Ishikawa (cell line): ENCODE data around the gene ST6GALNAC4.

Experiments
- CEBPB ChIP-seq: IDR thresholded peaks from 2 replicates; pipeline ENCODE4 v1.6.1; 2012
- CREB1 ChIP-seq: IDR thresholded peaks from 2 replicates; pipeline ENCODE4 v1.6.1; 2012; ENCODE audit warnings: low read depth
- EGR1 ChIP-seq: IDR thresholded peaks from 2 replicates; pipeline ENCODE4 v1.6.1; 2012
- EP300 ChIP-seq: IDR thresholded peaks from 2 replicates; pipeline ENCODE4 v1.6.1; 2012; ENCODE audit warnings: borderline replicate concordance
- FOXM1 ChIP-seq: IDR thresholded peaks from 2 replicates; pipeline ENCODE4 v1.6.1; 2012; ENCODE audit warnings: low read depth, borderline replicate concordance
- NFIC ChIP-seq: IDR thresholded peaks from 2 replicates; pipeline ENCODE4 v1.6.1; 2012
- RAD21 ChIP-seq: IDR thresholded peaks from 2 replicates; pipeline ENCODE4 v1.6.1; 2012; ENCODE audit warnings: low read depth
- TAF1 ChIP-seq: IDR thresholded peaks from 2 replicates; pipeline ENCODE4 v1.6.1; 2012; ENCODE audit warnings: low read depth, mild to moderate bottlenecking
- TCF12 ChIP-seq: IDR thresholded peaks from 2 replicates; pipeline ENCODE4 v1.6.1; 2012; ENCODE audit warnings: low read depth
- TEAD4 ChIP-seq: IDR thresholded peaks from 2 replicates; pipeline ENCODE4 v1.6.1; 2012
- YY1 ChIP-seq: IDR thresholded peaks from 2 replicates; pipeline ENCODE4 v1.6.1; 2012; ENCODE audit warnings: low read depth
- ZBTB7A ChIP-seq: IDR thresholded peaks from 2 replicates; pipeline ENCODE4 v1.6.1; 2012; ENCODE audit warnings: low read depth
- TF ChIP-seq, protein P1 (sequence below): IDR thresholded peaks from 2 replicates; pipeline ENCODE4 v1.6.1; 2012
- TF ChIP-seq, protein P2 (sequence below): IDR thresholded peaks from 2 replicates; pipeline ENCODE4 v1.6.1; 2012; ENCODE audit warnings: low read depth, mild to moderate bottlenecking
- TF ChIP-seq, protein P3 (sequence below): IDR thresholded peaks from 2 replicates; pipeline ENCODE4 v1.6.1; 2012

ST6GALNAC4 gene

GRCh38 chr9:127961613-127962155, 44.8 kb upstream of the ST6GALNAC4 start:
- TF ChIP-seq, protein P1, sequence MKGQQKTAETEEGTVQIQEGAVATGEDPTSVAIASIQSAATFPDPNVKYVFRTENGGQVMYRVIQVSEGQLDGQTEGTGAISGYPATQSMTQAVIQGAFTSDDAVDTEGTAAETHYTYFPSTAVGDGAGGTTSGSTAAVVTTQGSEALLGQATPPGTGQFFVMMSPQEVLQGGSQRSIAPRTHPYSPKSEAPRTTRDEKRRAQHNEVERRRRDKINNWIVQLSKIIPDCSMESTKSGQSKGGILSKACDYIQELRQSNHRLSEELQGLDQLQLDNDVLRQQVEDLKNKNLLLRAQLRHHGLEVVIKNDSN = no peak
- TF ChIP-seq TEAD4 = no peak
- no peak for TF ChIP-seq CEBPB
- no peak for TF ChIP-seq NFIC
- no peak for TF ChIP-seq CREB1
- no peak for TF ChIP-seq FOXM1
- TF ChIP-seq TAF1 = no peak
- TF ChIP-seq RAD21 = no peak
- TF ChIP-seq EP300 = no peak
- TF ChIP-seq, protein P2, sequence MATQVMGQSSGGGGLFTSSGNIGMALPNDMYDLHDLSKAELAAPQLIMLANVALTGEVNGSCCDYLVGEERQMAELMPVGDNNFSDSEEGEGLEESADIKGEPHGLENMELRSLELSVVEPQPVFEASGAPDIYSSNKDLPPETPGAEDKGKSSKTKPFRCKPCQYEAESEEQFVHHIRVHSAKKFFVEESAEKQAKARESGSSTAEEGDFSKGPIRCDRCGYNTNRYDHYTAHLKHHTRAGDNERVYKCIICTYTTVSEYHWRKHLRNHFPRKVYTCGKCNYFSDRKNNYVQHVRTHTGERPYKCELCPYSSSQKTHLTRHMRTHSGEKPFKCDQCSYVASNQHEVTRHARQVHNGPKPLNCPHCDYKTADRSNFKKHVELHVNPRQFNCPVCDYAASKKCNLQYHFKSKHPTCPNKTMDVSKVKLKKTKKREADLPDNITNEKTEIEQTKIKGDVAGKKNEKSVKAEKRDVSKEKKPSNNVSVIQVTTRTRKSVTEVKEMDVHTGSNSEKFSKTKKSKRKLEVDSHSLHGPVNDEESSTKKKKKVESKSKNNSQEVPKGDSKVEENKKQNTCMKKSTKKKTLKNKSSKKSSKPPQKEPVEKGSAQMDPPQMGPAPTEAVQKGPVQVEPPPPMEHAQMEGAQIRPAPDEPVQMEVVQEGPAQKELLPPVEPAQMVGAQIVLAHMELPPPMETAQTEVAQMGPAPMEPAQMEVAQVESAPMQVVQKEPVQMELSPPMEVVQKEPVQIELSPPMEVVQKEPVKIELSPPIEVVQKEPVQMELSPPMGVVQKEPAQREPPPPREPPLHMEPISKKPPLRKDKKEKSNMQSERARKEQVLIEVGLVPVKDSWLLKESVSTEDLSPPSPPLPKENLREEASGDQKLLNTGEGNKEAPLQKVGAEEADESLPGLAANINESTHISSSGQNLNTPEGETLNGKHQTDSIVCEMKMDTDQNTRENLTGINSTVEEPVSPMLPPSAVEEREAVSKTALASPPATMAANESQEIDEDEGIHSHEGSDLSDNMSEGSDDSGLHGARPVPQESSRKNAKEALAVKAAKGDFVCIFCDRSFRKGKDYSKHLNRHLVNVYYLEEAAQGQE = no peak
- no peak for TF ChIP-seq TCF12
- no peak for TF ChIP-seq YY1
- TF ChIP-seq, protein P3, sequence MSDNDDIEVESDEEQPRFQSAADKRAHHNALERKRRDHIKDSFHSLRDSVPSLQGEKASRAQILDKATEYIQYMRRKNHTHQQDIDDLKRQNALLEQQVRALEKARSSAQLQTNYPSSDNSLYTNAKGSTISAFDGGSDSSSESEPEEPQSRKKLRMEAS = no peak
- no peak for TF ChIP-seq ZBTB7A
- no peak for TF ChIP-seq EGR1

DNA sequence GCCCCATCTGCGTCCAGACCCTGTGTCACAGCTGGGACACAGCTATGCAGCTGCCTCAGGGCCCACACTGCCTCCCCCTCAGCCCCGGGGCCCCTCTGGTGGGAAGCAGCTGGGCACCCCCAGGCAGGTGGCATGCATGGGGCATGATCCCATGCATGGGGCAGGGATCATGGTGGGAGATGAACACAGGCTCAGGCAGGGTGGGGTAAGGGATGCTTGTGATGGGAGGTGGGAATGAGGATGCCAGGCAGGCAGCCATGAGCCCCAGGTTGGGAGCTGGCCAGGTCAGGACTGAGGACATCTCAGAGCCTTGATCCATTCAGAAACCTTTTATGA, 44.3 kb upstream of the ST6GALNAC4 start:
- TF ChIP-seq EGR1 = no peak
- TF ChIP-seq, protein P1 = no peak
- TF ChIP-seq, protein P2 = no peak
- TF ChIP-seq TEAD4 = no peak
- no peak for TF ChIP-seq CREB1
- TF ChIP-seq RAD21 = no peak
- TF ChIP-seq TAF1 = no peak
- TF ChIP-seq EP300 = no peak
- no peak for TF ChIP-seq CEBPB
- TF ChIP-seq ZBTB7A = no peak
- TF ChIP-seq TCF12 = no peak
- TF ChIP-seq NFIC = no peak

GRCh38 chr9:127960410-127961154, 43.7 kb upstream of the ST6GALNAC4 start:
- TF ChIP-seq FOXM1 (no peak), RAD21 (no peak), EGR1 (no peak), EP300 (no peak; the same call in 1 of the 2 replicates), ZBTB7A (no peak), NFIC (peak; percentile 67)
- TF ChIP-seq, protein P3 = no peak
- TF ChIP-seq, protein P2 = no peak

DNA sequence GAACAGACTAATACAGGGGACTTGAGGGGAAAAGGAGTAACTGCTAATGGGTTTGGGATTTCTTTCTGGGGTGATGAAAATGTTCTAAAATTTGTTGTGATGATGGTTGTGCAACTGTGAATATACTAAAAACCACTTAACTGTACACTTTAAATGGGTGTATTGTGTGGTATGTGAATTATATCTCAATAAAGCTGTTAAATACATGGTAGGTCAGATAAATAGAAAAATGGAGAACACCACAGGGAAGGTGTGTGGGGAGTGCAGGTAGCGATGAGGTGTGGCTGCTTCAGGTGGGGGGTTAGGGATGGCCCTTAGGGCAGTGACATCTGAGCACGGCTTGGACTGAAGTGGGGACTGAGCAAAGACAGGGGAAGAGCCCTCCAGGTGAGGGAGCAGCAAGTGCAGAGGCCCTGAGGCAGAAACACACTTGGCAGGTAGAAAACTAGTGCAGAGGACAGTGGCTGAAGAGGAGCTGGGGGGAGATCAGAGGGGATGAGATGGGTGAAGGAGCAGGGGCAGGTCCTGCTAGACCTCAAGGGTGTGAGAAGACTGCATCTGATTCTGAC, 43.1 kb upstream of the ST6GALNAC4 start:
- no peak for TF ChIP-seq TAF1
- TF ChIP-seq RAD21 = no peak
- no peak for TF ChIP-seq NFIC
- TF ChIP-seq, protein P2 = no peak
- TF ChIP-seq, protein P1 = no peak
- no peak for TF ChIP-seq EGR1
- no peak for TF ChIP-seq EP300
- TF ChIP-seq TCF12 = no peak
- TF ChIP-seq FOXM1 = no peak
- TF ChIP-seq TEAD4 = no peak
- no peak for TF ChIP-seq ZBTB7A
- TF ChIP-seq YY1 = no peak
- TF ChIP-seq CEBPB = no peak
- no peak for TF ChIP-seq CREB1
